HS-27A (cell line): ENCODE data around the gene RABL3.
"Not testable (repeated sequence)": the region's sequence is repeated elsewhere in the genome, so short reads cannot be mapped to it uniquely, and the experiment has no call there.

Experiments
- DNase-seq: peaks from one replicate; pipeline ENCODE4 v3.0.0-alpha.2; 2012; ENCODE audit warnings: low read depth, missing footprints

RABL3 gene

DNA sequence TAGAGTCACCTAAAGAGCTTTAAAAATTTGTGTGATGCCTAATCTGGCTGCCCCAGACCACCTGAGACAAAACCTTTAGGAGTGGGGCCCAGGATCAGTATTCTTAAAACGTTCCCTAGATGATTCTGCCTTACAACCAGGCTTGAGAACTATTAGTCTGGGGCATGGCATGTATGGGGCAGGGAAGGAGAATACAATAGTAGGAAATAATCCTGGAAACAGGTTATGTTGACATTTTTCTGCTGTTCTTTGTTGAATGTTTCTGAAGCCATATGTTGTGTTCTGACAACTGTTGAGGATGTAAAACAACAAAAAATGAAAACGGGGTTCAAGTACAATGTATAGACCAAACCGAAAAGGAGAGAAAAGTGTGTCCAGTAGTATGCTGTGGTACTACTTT is 3.1 kb upstream of the RABL3 start:
- no peak for DNase-seq

DNA sequence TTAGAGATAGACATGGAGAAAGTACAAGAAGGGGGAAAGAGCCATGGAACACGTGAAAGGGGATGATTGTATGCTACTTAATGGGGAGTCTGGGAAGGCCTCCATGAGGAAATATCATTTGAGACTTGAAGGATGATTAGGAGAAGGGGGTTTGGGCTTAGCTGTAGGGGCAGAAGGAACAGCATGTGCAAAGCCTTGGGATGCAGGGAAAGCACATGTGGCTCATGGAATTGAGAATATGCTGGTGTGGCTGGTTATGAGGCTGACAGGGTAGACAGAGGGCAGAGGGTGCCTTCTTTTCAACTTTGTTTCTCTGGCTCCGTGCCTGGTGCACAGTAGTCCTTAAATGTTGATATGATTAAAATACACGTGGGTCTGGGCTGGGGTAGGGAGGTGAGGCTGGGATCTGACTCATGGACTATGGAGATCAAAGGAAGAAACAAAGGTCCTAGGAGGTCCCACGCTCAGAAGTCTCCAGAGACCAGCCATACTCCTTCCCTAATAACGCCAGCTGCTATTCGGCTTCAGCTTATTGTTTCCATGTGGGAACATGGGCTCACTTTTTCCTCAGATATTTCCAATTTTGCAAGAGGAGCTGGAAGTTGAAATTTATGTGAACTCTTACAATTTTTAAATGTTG is 1.4 kb upstream of the RABL3 start:
- DNase-seq, result no peak

DNA sequence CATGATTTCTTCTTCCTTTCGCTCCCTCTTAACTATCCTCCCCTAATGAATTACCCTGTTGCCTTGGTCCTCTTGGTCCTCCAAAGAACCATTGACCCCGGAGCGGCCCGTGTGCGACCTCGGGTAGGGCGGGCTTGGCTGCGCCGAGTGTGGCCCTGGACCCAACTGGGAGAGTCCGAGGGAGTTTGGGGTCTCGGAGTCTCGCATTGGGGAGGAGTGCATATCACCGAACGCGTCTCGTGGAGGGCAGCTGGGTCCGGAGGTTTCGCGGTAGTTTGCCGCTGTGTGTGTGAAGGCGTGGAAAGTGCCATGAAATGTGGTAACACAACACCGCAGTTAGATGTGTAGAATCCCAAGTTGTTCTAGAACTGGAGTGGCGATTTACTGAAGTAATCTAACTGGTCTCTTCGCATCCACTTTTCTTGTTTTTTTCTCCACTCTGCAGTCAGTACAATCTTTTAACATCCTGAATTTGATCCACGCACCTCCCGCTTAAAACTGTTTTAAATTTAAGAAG is 591 bp upstream of the RABL3 start:
- no peak for DNase-seq

DNA sequence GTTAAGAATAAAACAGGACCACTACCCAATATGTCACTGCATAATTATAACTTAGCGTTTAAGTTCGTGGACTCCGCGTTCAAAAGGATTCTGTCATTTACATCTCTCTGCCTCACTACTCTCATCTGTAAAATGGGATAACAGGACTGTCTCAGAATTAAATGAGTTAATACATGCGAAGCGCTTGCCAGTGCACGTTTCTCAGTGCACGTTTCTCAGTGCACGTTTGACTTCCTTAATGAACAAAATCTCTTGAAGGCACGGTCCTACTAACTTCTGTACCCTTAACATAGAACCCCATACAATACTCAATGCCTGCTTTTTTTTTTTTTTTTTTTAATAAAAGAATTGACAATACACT is 499 bp downstream of the RABL3 start:
- no peak for DNase-seq

DNA sequence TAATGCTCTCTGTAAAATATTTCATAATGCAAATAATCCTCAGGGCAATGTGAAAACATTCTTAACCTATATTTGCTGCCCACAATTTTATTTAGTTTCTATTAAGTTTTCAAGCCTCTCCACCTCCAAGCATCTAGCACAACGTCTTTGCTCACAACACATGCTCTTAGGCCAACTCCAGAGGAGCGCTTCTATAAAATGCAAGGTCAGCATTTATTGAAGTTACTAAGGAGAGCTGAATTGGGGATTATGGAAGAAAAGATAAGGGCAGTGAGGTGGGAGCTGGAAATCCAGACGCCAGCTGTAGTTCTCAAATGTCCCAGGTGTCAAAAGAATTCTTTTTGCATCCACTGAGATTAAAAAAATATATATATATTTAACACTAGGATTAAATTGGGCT is 996 bp downstream of the RABL3 start:
- DNase-seq, result no peak

DNA sequence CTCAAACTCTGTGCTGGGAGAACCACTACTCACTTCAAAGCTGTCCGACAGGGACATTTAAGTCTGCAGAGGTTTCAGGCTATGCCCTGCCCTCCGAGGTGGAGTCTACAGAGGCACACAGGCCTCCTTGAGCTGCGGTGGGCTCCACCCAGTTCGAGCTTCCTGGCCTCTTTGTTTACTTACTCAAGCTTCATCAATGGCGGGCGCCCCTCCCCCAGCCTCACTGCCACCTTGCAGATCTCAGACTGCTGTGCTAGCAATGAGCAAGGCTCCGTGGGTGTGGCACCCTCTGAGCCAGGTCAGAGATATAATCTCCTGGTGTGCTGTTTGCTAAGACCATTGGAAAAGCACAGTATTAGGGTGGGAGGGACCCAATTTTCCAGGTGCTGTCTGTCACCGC is 4.3 kb downstream of the RABL3 start:
- not testable (repeated sequence) for DNase-seq

DNA sequence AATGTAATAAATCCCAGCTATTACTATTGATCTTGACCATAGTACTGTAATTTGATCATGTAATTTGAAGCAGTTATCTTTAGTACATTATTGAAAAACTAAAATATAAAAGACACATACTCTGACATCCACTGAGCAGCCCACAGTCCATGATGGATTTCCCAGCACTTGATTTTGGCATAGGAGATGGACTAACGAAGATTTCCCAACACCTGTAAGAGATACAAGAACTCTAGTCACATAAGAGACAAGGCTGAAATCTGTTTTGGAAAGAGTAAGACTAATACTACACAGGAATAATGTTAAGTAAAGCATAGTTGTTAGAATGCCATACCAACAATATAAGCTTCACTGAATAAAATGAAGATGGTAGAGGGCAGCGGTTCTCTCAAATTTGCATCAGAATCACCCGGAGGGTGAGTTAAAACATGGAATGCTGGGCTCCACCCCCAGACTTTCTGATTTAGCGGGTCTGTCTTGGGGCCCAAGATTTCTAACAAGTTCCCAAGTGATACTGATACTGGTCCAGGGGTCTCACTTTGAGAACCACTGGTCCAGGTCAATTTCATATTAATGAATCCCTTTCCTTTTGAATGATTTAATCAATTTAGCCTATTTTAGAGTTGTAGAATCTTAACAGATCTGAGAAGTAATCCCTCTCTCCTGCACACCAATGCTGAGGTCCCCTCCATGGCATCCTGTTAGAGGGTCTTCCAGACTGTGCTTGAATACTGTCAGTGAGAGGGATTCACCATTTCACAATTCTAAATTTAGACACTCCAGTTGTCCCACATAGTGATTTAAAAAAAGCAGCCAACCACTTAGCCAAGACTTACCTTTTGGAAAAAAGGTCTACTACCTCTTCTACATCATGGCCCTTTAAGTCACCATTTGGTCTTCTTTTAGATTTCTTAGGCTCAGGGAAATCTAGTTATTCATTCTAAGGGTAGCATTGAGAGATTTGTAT is 11.5 kb downstream of the RABL3 start:
- no peak for DNase-seq

DNA sequence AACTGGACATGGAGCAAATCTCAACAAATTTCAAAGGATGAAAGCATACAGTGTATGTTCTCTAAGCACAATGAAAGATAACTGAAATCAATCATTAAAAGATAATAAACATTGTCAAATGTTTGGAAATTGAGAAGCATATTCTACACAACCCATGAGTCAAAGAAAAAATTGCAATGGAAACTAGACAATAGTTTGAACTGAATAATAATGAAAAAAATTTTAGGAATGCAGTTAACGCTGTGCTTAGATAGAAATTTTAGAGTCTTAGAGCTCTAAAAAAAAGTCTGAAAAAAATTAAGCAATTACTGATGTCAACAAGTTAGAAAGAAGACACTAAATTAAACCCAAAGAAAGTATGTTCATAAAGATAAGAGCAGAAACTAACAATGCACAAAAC is 15.5 kb downstream of the RABL3 start:
- DNase-seq, result no peak

DNA sequence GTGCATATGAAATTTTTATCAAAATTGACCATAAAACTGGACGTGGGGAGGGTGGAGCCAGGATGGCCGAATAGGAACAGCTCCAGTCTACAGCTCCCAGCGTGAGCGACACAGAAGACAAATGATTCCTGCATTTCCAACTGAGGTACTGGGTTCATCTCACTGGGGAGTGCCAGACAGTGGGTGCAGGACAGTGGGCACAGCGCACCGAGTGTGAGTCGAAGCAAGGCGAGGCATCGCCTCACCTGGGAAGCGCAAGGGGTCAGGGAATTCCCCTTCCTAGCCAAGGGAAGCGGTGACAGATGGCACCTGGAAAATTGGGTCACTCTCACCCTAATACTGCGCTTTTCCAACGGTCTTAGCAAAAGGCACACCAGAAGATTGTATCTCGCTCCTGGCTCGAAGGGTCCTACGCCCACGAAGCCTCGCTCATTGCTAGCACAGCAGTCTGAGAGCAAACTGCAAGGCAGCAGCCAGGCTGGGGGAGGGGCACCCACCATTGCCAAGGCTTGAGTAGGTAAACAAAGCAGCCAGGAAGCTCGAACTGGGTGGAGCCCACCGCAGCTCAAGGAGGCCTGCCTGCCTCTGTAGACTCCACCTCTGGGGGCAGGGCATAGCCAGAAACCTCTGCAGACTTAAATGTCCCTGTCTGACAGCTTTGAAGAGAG is 23.0 kb downstream of the RABL3 start:
- not testable (repeated sequence) for DNase-seq

DNA sequence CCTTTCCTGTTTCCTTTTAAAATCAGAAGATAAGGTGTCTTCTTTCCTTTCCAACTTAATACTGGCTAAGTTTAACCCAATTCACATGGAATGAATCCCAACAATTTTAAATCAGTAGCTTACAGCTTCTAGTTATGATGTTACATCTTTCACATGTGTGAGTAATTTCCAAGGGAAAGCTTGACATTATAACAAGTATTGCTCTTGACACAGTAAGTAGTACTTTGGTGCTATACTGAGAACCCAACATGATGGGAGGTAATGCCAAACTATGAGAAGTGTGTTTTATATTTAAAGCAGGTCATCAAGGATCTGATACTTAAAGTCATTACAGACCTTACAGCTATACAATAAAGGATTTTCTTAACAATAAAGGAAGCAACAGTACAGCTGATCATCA is 29.1 kb downstream of the RABL3 start:
- DNase-seq, result no peak

DNA sequence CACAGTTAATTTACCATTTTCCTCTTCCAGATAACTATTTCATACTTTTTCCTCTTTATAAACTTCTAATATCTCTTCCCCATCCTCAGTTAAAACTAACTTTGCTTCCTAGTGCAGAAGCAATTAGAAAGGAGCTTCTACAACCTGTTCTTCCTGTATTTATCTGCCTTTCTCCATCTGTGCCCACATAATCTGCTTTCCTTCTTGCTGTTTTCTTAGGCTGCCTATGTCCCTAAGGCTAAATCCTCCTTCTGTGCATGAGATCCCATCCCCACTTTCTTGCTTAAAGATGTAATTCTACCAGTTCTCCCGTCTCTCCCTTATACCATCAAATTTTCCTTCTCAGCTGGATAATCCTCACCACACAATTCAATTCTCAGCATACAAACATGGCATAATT is 31.9 kb downstream of the RABL3 start:
- DNase-seq, result no peak

DNA sequence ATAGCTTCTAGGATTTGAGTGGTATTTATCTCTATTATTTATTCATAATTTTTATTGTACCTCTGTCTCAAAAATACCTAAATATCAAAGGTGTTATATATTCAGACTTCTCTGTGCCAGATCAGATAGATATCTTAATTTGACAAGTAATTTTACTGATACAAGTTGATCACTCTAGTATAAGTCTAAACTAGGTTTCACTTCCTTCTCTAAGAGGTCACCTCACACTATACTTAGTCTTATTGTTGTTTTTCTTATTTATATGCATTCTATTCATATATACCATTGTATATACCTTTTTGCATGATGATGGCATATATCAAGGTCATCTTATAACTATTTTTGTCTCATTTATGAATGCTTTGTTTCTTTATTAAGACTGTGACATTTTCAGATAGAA is 33.9 kb downstream of the RABL3 start:
- no peak for DNase-seq

DNA sequence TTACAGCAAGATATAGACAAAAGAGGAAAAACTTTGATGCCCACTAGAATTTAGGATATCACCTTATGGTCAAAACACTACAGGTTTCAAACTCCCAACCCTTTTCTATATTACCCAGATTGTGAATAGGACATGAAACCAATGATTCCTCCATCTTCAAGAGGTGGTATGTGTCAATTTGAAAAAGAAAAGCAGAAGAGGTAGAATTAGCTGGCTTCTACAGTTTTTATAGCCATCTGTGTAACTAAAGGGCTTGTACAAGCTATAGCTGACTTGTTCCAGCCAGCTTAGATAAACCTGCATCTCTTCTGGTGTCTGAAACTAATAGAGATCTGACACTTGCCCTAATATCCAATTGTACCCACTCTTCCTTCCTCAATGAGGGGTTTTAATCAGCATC is 35.4 kb downstream of the RABL3 start:
- DNase-seq, result no peak

DNA sequence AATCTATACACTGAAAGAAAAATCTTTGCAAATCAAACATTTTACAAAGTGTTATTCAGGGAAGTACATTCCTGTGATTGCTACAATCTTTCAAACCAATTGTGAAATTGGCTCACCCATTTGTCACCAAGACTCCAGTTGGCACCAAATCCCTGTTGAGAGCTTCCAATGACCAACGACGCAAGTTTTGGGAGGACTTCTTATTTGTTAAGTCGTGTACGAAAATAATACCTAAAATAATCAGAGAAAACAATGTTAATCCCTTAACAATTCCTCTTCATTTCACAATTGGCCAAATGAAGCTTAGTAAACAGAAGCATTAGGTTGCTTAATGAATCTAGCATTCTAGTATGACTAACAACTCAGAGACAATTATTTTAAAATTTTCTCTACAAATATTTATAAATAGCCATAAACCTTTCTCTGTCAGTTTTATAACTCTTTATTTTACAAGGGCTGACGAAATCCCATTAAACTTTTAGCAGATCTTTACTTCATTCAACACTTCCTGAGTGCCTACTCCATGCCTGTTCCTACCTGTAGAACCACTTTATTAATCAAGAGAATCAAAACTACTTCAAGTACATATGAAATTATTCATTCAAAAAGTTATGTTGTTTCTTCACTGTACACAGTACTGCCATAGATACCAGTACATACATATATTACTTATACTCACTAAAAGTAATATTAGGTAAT is 36.3 kb downstream of the RABL3 start:
- DNase-seq, result no peak

DNA sequence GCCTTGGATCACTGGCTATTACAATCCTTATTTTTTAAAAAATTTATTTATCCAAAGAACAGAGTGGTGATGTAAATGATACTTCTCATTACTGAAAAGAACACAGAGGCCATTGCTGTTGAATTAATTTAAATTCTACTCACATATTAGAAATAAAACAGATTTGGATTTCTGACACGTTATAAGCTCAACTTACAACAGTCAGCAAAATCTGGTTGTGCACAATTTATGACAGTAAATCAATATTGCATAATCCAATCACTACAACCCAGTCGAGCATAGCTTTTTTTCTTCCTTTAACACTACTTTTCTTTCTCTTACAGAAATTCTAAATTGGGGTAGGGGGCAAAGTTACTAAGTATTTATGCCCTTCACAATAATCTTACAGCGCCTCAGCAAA is 43.0 kb downstream of the RABL3 start:
- no peak for DNase-seq

DNA sequence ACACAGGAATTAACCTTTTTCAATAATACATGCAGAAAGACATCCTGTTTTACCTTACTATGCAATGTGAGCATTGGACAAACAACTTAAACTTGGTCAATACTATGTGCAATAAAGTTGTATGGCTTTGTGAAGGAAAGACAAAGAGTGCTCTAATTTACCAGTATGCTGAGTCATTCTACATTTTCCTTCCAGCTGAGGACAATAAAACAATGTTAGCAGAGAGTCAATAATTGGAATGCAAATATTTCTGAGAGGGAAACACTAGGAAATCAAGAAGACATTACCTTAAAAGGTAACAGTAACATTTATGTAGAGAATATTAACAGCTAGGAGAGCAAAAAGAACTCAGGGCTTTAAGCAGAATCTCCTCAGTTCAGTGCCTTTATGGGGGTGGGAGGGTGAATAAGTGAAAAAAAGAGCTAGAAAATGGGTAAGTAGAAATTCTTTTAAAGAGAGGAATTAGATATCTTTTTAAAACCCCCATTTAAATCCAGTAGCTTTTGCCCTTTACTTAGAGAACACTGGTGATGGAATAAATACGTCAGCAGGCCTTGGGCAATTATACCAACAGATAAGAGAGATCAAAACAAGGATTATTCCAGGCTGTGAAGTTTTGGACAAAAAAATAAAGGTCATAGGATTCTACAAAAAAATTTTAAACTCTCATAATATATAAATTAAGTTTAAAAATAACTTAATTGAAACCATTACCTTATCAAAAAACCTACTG is 48.7 kb downstream of the RABL3 start:
- no peak for DNase-seq

DNA sequence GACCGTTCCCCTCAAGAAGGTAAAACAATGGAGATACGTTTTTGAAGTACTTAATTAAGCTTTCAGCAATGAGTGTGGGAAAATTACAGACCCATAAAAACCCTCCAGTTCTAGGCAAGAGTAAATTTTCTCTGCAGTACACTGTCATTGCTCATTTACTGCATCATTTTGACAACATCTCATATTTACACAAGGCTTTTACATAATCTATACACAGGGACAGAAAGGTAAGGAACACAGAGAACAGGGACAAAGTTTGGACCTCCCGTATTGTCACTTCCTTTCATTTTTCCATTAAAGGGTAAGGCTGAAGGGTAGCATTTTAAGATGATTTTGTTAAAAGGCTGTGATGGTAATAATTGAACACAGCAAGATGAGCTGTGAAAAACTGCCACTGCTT is 52.9 kb downstream of the RABL3 start:
- DNase-seq, result no peak

DNA sequence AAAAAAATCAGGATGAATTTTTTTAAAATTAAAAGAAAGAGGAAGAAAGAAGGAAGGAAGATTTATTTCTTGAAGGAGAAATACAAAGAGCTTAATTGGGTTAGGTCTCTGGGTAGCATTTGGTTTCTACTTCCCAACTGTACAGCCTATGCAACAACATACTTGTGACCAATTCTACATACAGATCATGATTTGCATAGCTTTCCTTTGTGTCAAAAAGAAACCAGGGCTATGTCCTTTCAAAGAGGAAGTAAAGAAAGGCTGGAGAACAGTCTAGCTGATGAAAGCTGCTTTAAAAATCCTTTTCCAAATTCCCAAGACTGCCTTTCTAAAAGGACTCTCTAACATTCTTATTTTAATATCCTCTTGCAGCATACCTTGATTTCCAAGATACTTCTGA is 54.2 kb downstream of the RABL3 start:
- no peak for DNase-seq

DNA sequence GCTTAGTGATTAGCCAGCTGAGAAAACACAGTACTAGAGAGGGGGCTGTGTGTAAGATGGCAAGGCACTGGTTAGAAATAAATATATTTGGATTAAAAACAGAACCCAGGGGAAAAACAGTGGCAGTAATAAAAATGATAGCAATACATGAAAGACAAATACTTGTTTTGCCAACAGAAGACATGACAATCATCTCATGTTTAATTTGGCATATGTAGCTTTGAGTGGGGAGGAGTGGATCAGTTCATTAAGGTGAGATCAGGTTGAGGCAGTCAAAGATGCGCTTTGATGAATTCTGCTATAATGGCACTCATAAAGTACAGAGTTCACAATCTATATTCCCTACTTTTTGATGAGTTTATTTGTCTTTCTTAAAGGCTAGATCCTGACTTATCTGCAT is 56.9 kb downstream of the RABL3 start:
- DNase-seq, result no peak

DNA sequence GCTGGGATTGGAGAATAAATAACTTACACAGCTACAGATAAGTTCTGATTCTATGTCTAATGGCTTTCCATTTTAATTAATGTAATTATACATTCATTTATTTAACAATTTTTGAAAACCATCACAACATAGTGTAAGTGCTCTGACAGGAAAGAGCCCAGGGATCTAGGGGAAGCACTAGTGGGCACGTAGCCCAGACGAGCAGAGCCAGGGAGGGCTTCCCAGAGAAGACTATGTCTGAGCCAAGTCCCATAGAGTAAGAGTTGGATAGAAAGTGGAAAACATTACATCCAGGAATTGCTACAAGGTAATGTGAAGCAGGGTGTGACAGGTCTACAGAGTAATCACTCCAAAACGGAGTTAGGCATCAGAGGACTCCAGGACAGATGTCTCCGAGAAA is 57.4 kb downstream of the RABL3 start:
- no peak for DNase-seq

DNA sequence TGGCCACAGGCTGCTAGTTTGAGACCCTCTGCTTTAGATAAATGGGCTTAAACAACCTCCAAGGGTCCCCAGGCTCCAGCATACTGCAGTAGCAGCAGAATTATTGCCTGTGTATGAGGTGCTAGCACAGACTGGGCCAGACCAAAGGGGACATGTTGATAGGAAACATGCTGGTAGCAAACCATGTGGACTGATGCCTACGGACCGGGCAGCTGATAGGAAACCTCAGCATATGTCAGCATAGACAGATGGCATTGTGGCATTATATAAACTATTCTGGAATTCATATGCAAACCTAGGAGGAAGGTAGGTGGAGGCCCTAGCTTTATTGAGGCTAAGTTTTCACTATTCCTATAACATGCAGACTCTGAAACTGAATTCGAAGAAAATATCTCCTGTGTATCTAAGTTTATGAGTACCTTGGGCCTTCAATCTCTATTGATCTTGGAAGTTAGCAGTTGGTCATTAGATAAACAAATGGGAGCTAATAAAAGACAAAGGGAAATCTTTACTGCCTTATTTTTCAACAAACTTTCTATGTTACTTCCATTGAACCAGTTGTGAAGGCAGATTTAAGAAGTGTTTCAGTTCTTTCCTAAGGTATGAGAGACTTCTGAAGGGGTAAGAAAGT is 58.5 kb downstream of the RABL3 start:
- DNase-seq, result no peak
